PC-3 (cell line): ENCODE measurements around the gene TBC1D5.

Experiments used
- CTCF ChIP-seq: fragments of 300-600 bp; sonication (generic); conservative IDR thresholded peaks from 2 replicates; pipeline ENCODE4 v1.5.1; 2017; ENCODE audit warnings: antibody characterized with exemption, low read depth, mild to moderate bottlenecking, low read length
- EZH2phosphoT487 ChIP-seq: fragments of 300-600 bp; sonication (generic); IDR thresholded peaks from 2 replicates; pipeline ENCODE4 v1.6.1; 2018; ENCODE audit warnings: mild to moderate bottlenecking, antibody characterized with exemption, low read length, borderline replicate concordance

GRCh38 chr3:17207979-17208378, 534.5 kb downstream of the TBC1D5 start:
- no peak for TF ChIP-seq CTCF
- no peak for TF ChIP-seq EZH2phosphoT487
